ENCODE measurements around the gene TAAR6. TPM values are rescaled to one million over a fixed set of nuclear protein-coding genes. Genes with fewer than 3 reads are reported as not detected.
"Not testable (repeated sequence)": the region's sequence is repeated elsewhere in the genome, so short reads cannot be mapped to it uniquely, and the experiment has no call there.

Gene TAAR6, protein sequence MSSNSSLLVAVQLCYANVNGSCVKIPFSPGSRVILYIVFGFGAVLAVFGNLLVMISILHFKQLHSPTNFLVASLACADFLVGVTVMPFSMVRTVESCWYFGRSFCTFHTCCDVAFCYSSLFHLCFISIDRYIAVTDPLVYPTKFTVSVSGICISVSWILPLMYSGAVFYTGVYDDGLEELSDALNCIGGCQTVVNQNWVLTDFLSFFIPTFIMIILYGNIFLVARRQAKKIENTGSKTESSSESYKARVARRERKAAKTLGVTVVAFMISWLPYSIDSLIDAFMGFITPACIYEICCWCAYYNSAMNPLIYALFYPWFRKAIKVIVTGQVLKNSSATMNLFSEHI
- not detected for polyA plus RNA-seq (2012; ENCODE audit: missing spikeins)

- FAIRE-seq (no peak), DNase-seq (ENCODE audit: insufficient read length) (no peak)
- TF ChIP-seq TAF1 (IDR thresholded peaks at IDR 0.05; ENCODE audit: borderline replicate concordance, low read depth, low read length) (no peak), POLR2AphosphoS5 (IDR thresholded peaks at IDR 0.05; ENCODE audit: low read depth, low read length) (no peak), POLR2A (IDR thresholded peaks at IDR 0.05; ENCODE audit: low read depth, low read length) (no peak)
Measured at GRCh38 chr6:132570221-132570777, at the start of gene TAAR6. TAAR6 (plus strand) TSS chr6:132570322; CDS start chr6:132570322, 0 bp downstream.

GRCh38 chr6:132520953-132521352 lies 49.2 kb upstream of the TAAR6 start:
- TF ChIP-seq POLR2A (IDR thresholded peaks at IDR 0.05; ENCODE audit: low read depth, low read length) (no peak), POLR2AphosphoS5 (IDR thresholded peaks at IDR 0.05; ENCODE audit: low read depth, low read length) (no peak), TAF1 (IDR thresholded peaks at IDR 0.05; ENCODE audit: borderline replicate concordance, low read depth, low read length) (no peak)

DNA sequence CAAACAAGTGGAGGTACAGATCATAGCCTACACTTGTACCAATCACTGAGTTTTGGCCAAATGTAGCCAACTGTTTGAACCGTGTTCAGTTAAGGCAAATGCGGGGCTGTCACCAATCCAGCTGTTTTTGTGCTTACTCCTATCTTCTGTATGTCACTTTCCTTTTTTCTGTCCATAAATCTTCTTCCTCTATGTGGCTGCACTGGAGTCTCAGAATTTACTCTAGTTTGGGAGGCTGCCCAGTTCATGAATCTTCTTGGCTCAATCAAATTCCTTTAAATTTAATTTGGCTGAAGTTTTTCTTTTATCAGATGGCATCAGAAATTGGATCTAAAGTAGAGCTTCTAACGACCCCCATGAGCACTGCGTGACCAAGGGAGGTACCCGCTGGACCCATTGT lies 45.5 kb upstream of the TAAR6 start:
- DNase-seq (ENCODE audit: insufficient read length) (no peak), FAIRE-seq (no peak)
- TF ChIP-seq TAF1 (IDR thresholded peaks at IDR 0.05; ENCODE audit: borderline replicate concordance, low read depth, low read length) (no peak), POLR2A (IDR thresholded peaks at IDR 0.05; ENCODE audit: low read depth, low read length) (no peak), POLR2AphosphoS5 (IDR thresholded peaks at IDR 0.05; ENCODE audit: low read depth, low read length) (no peak)

More at GRCh38 chr6:132520953-132521352, 49.2 kb upstream of the TAAR6 start:
- FAIRE-seq (no peak), DNase-seq (ENCODE audit: insufficient read length) (no peak)

DNA sequence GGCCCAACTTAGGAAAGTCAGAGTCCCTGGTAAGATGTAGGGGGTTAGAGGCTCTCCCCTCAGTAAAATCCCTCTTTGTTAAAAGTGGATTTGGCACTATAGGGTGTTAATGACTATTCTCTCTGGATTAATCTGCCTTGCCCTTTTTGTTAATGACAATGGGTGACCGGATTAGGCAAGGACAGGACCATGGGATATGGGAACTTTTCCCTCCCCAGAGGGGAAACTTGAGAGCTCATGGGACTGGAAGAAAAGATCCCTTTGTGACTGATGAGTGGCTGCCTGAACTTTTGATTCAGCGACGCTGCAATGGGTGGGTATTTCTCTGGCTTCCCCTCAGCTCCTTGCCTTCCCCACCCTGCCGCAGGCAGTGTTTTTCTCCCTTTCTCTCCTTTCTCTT lies 44.3 kb upstream of the TAAR6 start:
- FAIRE-seq (no peak), DNase-seq (ENCODE audit: insufficient read length) (no peak)
- no peak for TF ChIP-seq POLR2A (IDR thresholded peaks at IDR 0.05; ENCODE audit: low read depth, low read length)
- TF ChIP-seq POLR2AphosphoS5 (IDR thresholded peaks at IDR 0.05; ENCODE audit: low read depth, low read length), result no peak
- TF ChIP-seq TAF1 (IDR thresholded peaks at IDR 0.05; ENCODE audit: borderline replicate concordance, low read depth, low read length), result no peak

GRCh38 chr6:132526461-132526860 lies 43.7 kb upstream of the TAAR6 start:
- no peak for FAIRE-seq
- DNase-seq (ENCODE audit: insufficient read length), result no peak
- TF ChIP-seq POLR2A (IDR thresholded peaks at IDR 0.05; ENCODE audit: low read depth, low read length), result no peak
- no peak for TF ChIP-seq TAF1 (IDR thresholded peaks at IDR 0.05; ENCODE audit: borderline replicate concordance, low read depth, low read length)
- no peak for TF ChIP-seq POLR2AphosphoS5 (IDR thresholded peaks at IDR 0.05; ENCODE audit: low read depth, low read length)

DNA sequence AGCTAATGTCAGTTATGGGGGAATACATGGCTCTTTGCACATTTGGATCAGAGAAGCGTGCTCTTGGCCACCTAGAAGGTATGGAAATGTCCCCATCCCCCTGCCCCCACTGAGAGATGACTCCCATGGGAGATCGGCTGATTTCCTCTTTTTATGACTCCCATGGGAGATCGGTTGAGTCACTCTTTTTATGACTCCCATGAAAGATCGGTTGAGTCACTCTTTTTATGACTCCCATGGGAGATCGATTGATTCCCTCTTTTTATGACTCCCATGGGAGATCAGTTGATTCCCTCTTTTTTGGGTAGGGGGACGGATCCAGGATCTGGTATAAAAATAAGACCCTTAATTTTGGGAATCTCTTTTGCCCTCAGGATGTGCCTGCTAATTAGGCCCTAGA lies 42.3 kb upstream of the TAAR6 start:
- DNase-seq (ENCODE audit: insufficient read length) (no peak), FAIRE-seq (no peak)
- TF ChIP-seq POLR2A (IDR thresholded peaks at IDR 0.05; ENCODE audit: low read depth, low read length), result no peak
- no peak for TF ChIP-seq POLR2AphosphoS5 (IDR thresholded peaks at IDR 0.05; ENCODE audit: low read depth, low read length)
- TF ChIP-seq TAF1 (IDR thresholded peaks at IDR 0.05; ENCODE audit: borderline replicate concordance, low read depth, low read length), result no peak

DNA sequence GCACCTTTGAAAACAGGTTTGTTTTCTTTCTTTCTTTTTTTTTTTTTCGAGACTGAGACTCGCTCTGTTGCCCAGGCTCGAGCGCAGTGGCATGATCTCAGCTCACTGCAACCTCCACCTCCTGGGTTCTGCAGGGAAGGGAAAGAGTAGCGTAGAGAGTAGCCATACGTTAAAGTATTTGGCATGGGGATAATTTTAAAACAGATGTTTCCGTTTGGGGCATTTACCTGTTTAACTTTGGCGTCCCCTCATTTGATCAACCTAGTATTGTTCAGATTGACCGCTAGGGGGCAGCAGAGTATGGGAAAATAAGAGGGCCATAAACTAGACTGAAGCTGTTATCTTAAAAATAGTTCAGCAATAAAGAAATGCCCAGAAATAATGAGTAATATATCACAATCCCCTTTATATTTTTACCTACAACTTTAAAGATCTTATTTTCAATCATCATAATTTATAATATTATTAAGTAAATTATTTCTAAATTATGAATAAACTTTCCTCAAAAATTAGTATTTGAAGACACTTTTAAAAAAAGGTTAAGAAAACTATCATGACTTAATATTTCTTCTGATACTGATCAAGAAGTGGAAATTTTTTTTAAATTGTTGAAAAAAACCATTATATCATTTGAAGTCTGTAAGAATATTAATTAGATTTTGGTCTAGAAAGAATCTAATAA lies 39.7 kb upstream of the TAAR6 start:
- DNase-seq (ENCODE audit: insufficient read length), result no peak
- TF ChIP-seq POLR2AphosphoS5 (IDR thresholded peaks at IDR 0.05; ENCODE audit: low read depth, low read length) (no peak), POLR2A (IDR thresholded peaks at IDR 0.05; ENCODE audit: low read depth, low read length) (no peak), TAF1 (IDR thresholded peaks at IDR 0.05; ENCODE audit: borderline replicate concordance, low read depth, low read length) (no peak)
- peak; percentile 90 for FAIRE-seq

GRCh38 chr6:132534546-132534945 lies 35.6 kb upstream of the TAAR6 start:
- FAIRE-seq; DNase-seq (ENCODE audit: insufficient read length): not testable (repeated sequence)

GRCh38 chr6:132537145-132537544 lies 33.0 kb upstream of the TAAR6 start:
- DNase-seq (ENCODE audit: insufficient read length), result no peak
- no peak for FAIRE-seq
- TF ChIP-seq POLR2A (IDR thresholded peaks at IDR 0.05; ENCODE audit: low read depth, low read length), result no peak
- no peak for TF ChIP-seq TAF1 (IDR thresholded peaks at IDR 0.05; ENCODE audit: borderline replicate concordance, low read depth, low read length)
- no peak for TF ChIP-seq POLR2AphosphoS5 (IDR thresholded peaks at IDR 0.05; ENCODE audit: low read depth, low read length)

GRCh38 chr6:132537977-132538376 lies 32.1 kb upstream of the TAAR6 start, which contains the start of gene TAAR9:
TAAR9 (plus strand) TSS chr6:132538277; CDS start chr6:132538290, 13 bp downstream.
- FAIRE-seq (no peak), DNase-seq (ENCODE audit: insufficient read length) (no peak)
- TF ChIP-seq POLR2A (IDR thresholded peaks at IDR 0.05; ENCODE audit: low read depth, low read length), result no peak
- TF ChIP-seq POLR2AphosphoS5 (IDR thresholded peaks at IDR 0.05; ENCODE audit: low read depth, low read length), result no peak
- TF ChIP-seq TAF1 (IDR thresholded peaks at IDR 0.05; ENCODE audit: borderline replicate concordance, low read depth, low read length), result no peak

- DNase-seq (ENCODE audit: insufficient read length) (no peak), FAIRE-seq (no peak)
- TF ChIP-seq POLR2A (IDR thresholded peaks at IDR 0.05; ENCODE audit: low read depth, low read length) (no peak), TAF1 (IDR thresholded peaks at IDR 0.05; ENCODE audit: borderline replicate concordance, low read depth, low read length) (no peak), POLR2AphosphoS5 (IDR thresholded peaks at IDR 0.05; ENCODE audit: low read depth, low read length) (no peak)
Measured at GRCh38 chr6:132544826-132545225, 25.3 kb upstream of the TAAR6 start.

All from GM12892 (cell line).